ENCODE results near the gene RGCC.

- no peak for TF ChIP-seq SIN3A (IDR thresholded peaks at IDR 0.05; ENCODE audit: borderline replicate concordance, insufficient read depth, low read length)
- TF ChIP-seq REST (IDR thresholded peaks at IDR 0.05; ENCODE audit: insufficient read depth in 1 of 2, low read depth in 2 of 2, low read length in 2 of 2) = no peak
- TF ChIP-seq TAF1 (IDR thresholded peaks at IDR 0.05; ENCODE audit: borderline replicate concordance, insufficient read depth, low read length) = no peak
- no peak for TF ChIP-seq POLR2AphosphoS5 (IDR thresholded peaks at IDR 0.05; ENCODE audit: low read depth, low read length)
Observed at GRCh38 chr13:41511827-41512226, 54.5 kb downstream of the RGCC start.
